Liver (tissue), 9 donors: ENCODE results near the gene PRR36. TPM values are rescaled to one million over a fixed set of nuclear protein-coding genes. Genes with fewer than 3 reads are reported as not detected.

ENCODE experiments used
- DNase-seq: peaks from one replicate; pipeline ENCODE4 v3.0.0-alpha.2; 2017; ENCODE audit warnings: low spot score
- H3K27ac ChIP-seq, 2 donors: one replicate each; pipeline ENCODE4 v1.7.0; 2013; ENCODE audit warnings: inconsistent platforms in 2 of 2, low read length in 2 of 2, control low read depth in 1 of 2, low read depth in 1 of 2, mild to moderate bottlenecking in 1 of 2
- H3K27me3 ChIP-seq, 4 donors: one replicate each; pipeline versions ENCODE4 v1.6.1 to v1.7.0; 2013; ENCODE audit warnings: low read length in 3 of 4, inconsistent platforms in 1 of 4, mild to moderate bottlenecking in 1 of 4, moderate library complexity in 1 of 4; ENCODE audit not compliant: control insufficient read depth in 4 of 4, insufficient read depth in 4 of 4
- H3K36me3 ChIP-seq, 4 donors: one replicate each; pipeline versions ENCODE4 v1.6.1 to v1.7.0; 2013; ENCODE audit warnings: low read length in 3 of 4, mild to moderate bottlenecking in 3 of 4, low read depth in 1 of 4, moderate library complexity in 1 of 4; ENCODE audit not compliant: control insufficient read depth in 4 of 4, insufficient read depth in 3 of 4
- H3K4me1 ChIP-seq, 4 donors: one replicate each; pipeline versions ENCODE4 v1.6.1 to v1.7.0; 2013; ENCODE audit warnings: low read length in 3 of 4, mild to moderate bottlenecking in 3 of 4, moderate library complexity in 1 of 4; ENCODE audit not compliant: control insufficient read depth in 4 of 4, insufficient read depth in 4 of 4
- H3K4me3 ChIP-seq, 3 donors: one replicate each; pipeline versions ENCODE4 v1.6.1 to v1.7.0; 2013; ENCODE audit warnings: low read length in 3 of 3, control low read depth in 1 of 3, low read depth in 1 of 3, mild to moderate bottlenecking in 1 of 3
- H3K9ac ChIP-seq, 2 donors: one replicate each; pipeline ENCODE4 v1.7.0; 2013; ENCODE audit warnings: low read length in 2 of 2, mild to moderate bottlenecking in 2 of 2, moderate library complexity in 2 of 2, control low read depth in 1 of 2, low read depth in 1 of 2
- H3K9me3 ChIP-seq, 4 donors: one replicate each; pipeline versions ENCODE4 v1.6.1 to v1.7.0; 2013; ENCODE audit warnings: low read length in 3 of 4; ENCODE audit not compliant: control insufficient read depth in 4 of 4
- FOXA1 ChIP-seq: IDR thresholded peaks from 2 replicates; pipeline ENCODE4 v1.6.1; 2016; ENCODE audit warnings: antibody characterized with exemption
- GABPA ChIP-seq, 2 donors: IDR thresholded peaks in 1 of 2; conservative IDR thresholded peaks in 1 of 2; 2 replicates each; pipeline ENCODE4 v1.6.1; 2016; ENCODE audit warnings: antibody characterized with exemption in 2 of 2, mild to moderate bottlenecking in 1 of 2, moderate library complexity in 1 of 2
- HNF4A ChIP-seq, 2 donors: conservative IDR thresholded peaks; 2 replicates each; pipeline ENCODE4 v1.6.1; 2016; ENCODE audit warnings: antibody characterized with exemption in 2 of 2, mild to moderate bottlenecking in 2 of 2
- JUND ChIP-seq, 2 donors: IDR thresholded peaks; 2 replicates each; pipeline ENCODE4 v1.6.1; 2016; ENCODE audit warnings: antibody characterized with exemption in 2 of 2
- NR2F2 ChIP-seq: IDR thresholded peaks from 2 replicates; pipeline ENCODE4 v1.6.1; 2016; ENCODE audit warnings: antibody characterized with exemption
- RAD21 ChIP-seq, 2 donors: IDR thresholded peaks; 2 replicates each; pipeline ENCODE4 v1.6.1; 2016; ENCODE audit warnings: antibody characterized with exemption in 2 of 2, mild to moderate bottlenecking in 2 of 2
- REST ChIP-seq: IDR thresholded peaks from 2 replicates; pipeline ENCODE4 v1.6.1; 2016; ENCODE audit warnings: antibody characterized with exemption, mild to moderate bottlenecking
- RXRA ChIP-seq, 2 donors: IDR thresholded peaks; 2 replicates each; pipeline ENCODE4 v1.6.1; 2017 to 2018; ENCODE audit warnings: antibody characterized with exemption in 2 of 2, mild to moderate bottlenecking in 1 of 2
- SP1 ChIP-seq: IDR thresholded peaks from 2 replicates; pipeline ENCODE4 v1.6.1; 2018; ENCODE audit warnings: antibody characterized with exemption, mild to moderate bottlenecking
- TAF1 ChIP-seq: conservative IDR thresholded peaks from 2 replicates; pipeline ENCODE4 v1.6.1; 2016; ENCODE audit warnings: antibody characterized with exemption, mild to moderate bottlenecking
- ZBTB33 ChIP-seq: IDR thresholded peaks from 2 replicates; pipeline ENCODE4 v1.6.1; 2016; ENCODE audit warnings: antibody characterized with exemption
- WGBS: extraction: QIAGEN DNeasy Blood & Tissue Kit; methylation state at CpG from one replicate; pipeline ENCODE4 v1.1.7; 2013; 5-methylcytosine and 5-hydroxymethylcytosine counted together
- polyA plus RNA-seq, 2 donors: library from polyadenylated mRNA; stranded (reverse) in 1 of 2; unstranded in 1 of 2; fragments of 200-250 nt in 1 of 2; fragments of >200 nt in 1 of 2; fragmentation: Nextera tagmentation in 1 of 2; extraction: Ambion mirVana in 1 of 2; gene quantifications; one replicate each; pipeline versions ENCODE4 v1.2.1 to v1.2.3, GENCODE V29; 2013 to 2015
- total RNA-seq, 2 donors: library from RNA; depleted of rRNA; stranded (reverse); fragments of >200 nt; gene quantifications; one replicate each; pipeline ENCODE4 v1.2.3, GENCODE V29; 2014
- TF ChIP-seq, protein P1 (sequence below): fragments of 150-350 bp; IDR thresholded peaks from 2 replicates; pipeline ENCODE4 v1.5.1; 2017; ENCODE audit warnings: improper control_type of control experiment, low read depth, low read length; ENCODE audit not compliant: missing input control
- TF ChIP-seq, protein P2 (sequence below): IDR thresholded peaks from 2 replicates; pipeline ENCODE4 v1.6.1; 2016; ENCODE audit warnings: antibody characterized with exemption
- donor health status: healthy.
- donor health status: healthy.
- donor health status: healthy.
- donor health status: healthy.
- donor health status: healthy.

PRR36 gene
- total and polyA plus RNA-seq, 4 donors: 0.02 to 0.03 TPM; not detected in 2

DNA sequence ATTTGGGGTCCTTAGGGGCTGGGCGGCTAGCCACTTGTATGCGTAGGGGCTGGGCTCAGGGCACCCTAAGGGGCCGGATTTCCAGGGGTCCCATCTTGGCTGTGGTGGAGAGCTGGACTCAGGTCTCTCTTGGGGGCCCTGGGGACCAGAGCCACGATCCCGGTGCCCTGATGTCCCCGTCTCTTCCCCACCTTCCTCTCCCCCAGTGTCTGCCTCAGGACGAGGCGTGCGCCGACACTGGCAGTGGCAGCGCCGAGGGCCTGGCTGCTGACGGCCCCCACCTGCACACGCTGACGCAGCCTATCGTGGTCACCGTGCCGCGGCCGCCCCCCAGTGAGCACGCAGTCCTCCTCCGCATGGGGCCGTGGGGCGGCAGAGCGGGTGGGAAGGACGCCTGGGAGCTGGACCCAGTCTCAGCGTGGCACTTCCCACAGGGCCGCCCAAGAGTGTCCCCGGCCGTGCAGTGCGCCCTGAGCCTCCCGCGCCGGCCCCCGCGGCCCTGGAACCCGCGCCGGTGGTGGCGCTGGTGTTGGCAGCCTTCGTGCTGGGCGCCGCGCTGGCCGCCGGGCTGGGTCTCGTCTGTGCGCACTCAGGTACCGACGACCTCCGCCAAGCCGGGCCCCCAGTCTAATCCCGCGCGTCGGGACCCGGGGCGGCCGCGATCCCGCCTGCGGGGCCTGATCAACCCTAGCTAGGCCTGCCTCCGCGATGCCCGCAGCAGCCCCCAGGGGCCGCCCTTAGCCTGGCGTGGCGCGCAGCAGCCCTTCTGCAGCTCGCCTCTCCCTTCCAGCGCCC lies 43.3 kb upstream of the PRR36 start:
- Histone ChIP-seq H3K4me3 (peak overlapping the region in 2 of 3 donors; percentile 17 to 40), H3K36me3 (peaks cover 0 to 11% (median 2%) of the 10 kb centered on the region in 4 donors), H3K27ac (peak overlapping the region; percentile 3 to 28), H3K9ac (no peak overlapping the region), H3K4me1 (peaks cover 24 to 59% (median 37%) of the 10 kb centered on the region in 4 donors), H3K27me3 (no peaks in the 10 kb centered on the region), H3K9me3 (no peaks in the 10 kb centered on the region)
- peak; percentile 73 for DNase-seq
- WGBS: 1% methylated on average over 71 of the region's 71 CpGs
- TF ChIP-seq JUND (IDR thresholded peaks at IDR 0.05): no peak
- TF ChIP-seq RAD21 (IDR thresholded peaks at IDR 0.05): peak in 1 of 2 donors; percentile 55
- TF ChIP-seq, protein P1, sequence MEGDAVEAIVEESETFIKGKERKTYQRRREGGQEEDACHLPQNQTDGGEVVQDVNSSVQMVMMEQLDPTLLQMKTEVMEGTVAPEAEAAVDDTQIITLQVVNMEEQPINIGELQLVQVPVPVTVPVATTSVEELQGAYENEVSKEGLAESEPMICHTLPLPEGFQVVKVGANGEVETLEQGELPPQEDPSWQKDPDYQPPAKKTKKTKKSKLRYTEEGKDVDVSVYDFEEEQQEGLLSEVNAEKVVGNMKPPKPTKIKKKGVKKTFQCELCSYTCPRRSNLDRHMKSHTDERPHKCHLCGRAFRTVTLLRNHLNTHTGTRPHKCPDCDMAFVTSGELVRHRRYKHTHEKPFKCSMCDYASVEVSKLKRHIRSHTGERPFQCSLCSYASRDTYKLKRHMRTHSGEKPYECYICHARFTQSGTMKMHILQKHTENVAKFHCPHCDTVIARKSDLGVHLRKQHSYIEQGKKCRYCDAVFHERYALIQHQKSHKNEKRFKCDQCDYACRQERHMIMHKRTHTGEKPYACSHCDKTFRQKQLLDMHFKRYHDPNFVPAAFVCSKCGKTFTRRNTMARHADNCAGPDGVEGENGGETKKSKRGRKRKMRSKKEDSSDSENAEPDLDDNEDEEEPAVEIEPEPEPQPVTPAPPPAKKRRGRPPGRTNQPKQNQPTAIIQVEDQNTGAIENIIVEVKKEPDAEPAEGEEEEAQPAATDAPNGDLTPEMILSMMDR: peak; percentile 33

- no peak overlapping the region for H3K27ac ChIP-seq
- H3K36me3 ChIP-seq: peaks cover 0 to 9% (median 2%) of the 10 kb centered on the region in 4 donors
- no peaks in the 10 kb centered on the region for H3K27me3 ChIP-seq
- no peak overlapping the region for H3K9ac ChIP-seq
- H3K4me1 ChIP-seq: peaks cover 24 to 61% (median 37%) of the 10 kb centered on the region in 4 donors
- TF ChIP-seq FOXA1 (no peak), TAF1 (no peak), RAD21 (IDR thresholded peaks at IDR 0.05) (no peak), NR2F2 (no peak), REST (no peak), JUND (IDR thresholded peaks at IDR 0.05) (no peak), GABPA (IDR thresholded peaks at IDR 0.05 in 1 of 2, conservative IDR thresholded peaks at IDR 0.05 in 1 of 2) (no peak), HNF4A (conservative IDR thresholded peaks at IDR 0.05) (no peak), ZBTB33 (no peak), SP1 (no peak), RXRA (IDR thresholded peaks at IDR 0.05) (no peak)
- TF ChIP-seq, protein P1: no peak
- TF ChIP-seq, protein P2, sequence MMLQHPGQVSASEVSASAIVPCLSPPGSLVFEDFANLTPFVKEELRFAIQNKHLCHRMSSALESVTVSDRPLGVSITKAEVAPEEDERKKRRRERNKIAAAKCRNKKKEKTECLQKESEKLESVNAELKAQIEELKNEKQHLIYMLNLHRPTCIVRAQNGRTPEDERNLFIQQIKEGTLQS: no peak
- WGBS: 6% methylated on average over 12 of the region's 12 CpGs
- no peaks in the 10 kb centered on the region for H3K9me3 ChIP-seq
- H3K4me3 ChIP-seq: peak overlapping the region in 1 of 3 donors; percentile 40
- no peak for DNase-seq
Measured at GRCh38 chr19:7916955-7917266, 42.7 kb upstream of the PRR36 start.
